Measurements from ENCODE around the gene SPATA32.

DNA sequence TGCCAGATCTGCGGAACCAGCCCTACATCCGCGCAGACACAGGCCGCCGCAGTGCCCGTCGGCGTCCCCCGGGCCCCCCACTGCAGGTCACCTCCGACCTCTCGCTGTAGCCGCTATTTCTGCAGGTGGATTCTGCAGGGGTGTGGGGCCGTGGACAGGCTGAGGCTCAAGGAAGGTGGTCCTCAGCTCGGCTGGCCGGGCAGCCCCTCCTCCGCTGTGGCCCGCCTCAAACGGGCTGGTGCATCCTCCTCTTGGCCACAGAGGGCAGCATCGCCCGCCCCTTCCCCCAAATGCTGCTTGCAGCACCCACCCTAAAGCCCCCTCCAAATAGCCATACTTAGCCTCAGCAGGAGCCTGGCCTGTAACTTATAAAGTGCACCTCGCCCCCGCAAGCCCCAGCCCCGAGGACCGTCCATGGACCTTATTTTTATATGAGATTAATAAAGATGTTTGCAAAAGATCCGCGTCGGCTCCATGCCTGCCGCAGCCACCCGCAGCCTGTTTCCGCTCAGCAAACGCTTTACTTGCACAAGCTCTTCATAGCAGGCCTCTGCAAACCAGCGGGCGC lies 14.9 kb downstream of the SPATA32 start:
- TF ChIP-seq, protein P1, sequence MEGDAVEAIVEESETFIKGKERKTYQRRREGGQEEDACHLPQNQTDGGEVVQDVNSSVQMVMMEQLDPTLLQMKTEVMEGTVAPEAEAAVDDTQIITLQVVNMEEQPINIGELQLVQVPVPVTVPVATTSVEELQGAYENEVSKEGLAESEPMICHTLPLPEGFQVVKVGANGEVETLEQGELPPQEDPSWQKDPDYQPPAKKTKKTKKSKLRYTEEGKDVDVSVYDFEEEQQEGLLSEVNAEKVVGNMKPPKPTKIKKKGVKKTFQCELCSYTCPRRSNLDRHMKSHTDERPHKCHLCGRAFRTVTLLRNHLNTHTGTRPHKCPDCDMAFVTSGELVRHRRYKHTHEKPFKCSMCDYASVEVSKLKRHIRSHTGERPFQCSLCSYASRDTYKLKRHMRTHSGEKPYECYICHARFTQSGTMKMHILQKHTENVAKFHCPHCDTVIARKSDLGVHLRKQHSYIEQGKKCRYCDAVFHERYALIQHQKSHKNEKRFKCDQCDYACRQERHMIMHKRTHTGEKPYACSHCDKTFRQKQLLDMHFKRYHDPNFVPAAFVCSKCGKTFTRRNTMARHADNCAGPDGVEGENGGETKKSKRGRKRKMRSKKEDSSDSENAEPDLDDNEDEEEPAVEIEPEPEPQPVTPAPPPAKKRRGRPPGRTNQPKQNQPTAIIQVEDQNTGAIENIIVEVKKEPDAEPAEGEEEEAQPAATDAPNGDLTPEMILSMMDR (conservative IDR thresholded peaks at IDR 0.05) = peak; percentile 79
- no peak for TF ChIP-seq EZH2 (IDR thresholded peaks at IDR 0.05; ENCODE audit: low read depth)

Measured in PC-9 (cell line).